Activated effector memory CD4-positive, alpha-beta T cell treated with Interleukin-2 at 50 U/mL for 16 hours (primary cell): ENCODE results near the gene IRAK1BP1.
"Not testable (repeated sequence)": the region's sequence is repeated elsewhere in the genome, so short reads cannot be mapped to it uniquely, and the experiment has no call there.

Experiments
- DNase-seq: peaks from one replicate; pipeline ENCODE4 v3.0.0-alpha.2; 2020

IRAK1BP1 gene, protein sequence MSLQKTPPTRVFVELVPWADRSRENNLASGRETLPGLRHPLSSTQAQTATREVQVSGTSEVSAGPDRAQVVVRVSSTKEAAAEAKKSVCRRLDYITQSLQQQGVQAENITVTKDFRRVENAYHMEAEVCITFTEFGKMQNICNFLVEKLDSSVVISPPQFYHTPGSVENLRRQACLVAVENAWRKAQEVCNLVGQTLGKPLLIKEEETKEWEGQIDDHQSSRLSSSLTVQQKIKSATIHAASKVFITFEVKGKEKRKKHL

DNA sequence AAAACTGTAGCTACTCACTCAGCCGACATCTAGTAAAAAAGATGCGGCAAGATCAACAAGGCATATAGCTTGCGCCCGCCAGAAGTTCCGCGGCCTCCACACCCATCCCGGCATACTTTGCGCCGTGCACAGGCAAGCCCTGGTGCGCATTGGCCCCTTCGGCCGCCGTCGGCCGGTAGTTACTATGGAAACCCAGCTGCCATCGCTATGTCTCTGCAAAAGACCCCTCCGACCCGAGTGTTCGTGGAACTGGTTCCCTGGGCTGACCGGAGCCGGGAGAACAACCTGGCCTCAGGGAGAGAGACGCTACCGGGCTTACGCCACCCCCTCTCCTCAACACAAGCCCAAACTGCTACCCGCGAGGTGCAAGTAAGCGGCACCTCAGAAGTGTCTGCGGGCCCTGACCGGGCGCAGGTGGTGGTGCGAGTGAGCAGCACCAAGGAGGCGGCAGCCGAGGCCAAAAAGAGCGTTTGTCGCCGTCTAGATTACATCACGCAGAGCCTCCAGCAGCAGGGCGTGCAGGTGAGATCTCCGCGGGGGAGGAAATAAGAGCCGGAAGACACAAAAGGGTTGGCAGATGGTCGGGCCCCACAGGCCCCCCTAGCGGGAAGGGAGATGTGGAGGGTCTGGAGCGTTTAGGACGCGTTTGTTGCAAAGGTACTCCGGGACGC lies at the start of gene IRAK1BP1:
Gene IRAK1BP1, plus strand, starts transcription at position 182 of the 671 bp plus-strand sequence. Its CDS starts 26 bp downstream, at position 208.
- DNase-seq, result peak; percentile 70

DNA sequence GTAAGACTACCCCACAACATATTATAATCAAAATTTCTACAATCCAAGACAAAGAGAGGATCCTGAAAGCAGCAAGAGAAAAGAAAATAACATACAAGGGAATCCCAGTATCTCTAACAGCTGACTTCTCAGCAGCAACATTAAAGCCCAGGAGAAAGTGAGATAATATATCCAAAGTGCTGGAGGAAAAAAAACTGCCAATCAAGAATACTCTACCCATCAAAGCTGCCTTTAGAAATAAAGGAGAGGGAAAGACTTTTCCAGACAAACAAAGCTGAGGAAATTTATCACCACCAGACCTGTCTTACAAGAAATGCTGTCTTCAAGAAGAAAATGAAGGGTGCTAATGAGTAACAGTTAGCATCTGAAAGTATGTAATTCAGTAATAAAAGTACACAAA lies 43.3 kb upstream of the IRAK1BP1 start:
- no peak for DNase-seq

DNA sequence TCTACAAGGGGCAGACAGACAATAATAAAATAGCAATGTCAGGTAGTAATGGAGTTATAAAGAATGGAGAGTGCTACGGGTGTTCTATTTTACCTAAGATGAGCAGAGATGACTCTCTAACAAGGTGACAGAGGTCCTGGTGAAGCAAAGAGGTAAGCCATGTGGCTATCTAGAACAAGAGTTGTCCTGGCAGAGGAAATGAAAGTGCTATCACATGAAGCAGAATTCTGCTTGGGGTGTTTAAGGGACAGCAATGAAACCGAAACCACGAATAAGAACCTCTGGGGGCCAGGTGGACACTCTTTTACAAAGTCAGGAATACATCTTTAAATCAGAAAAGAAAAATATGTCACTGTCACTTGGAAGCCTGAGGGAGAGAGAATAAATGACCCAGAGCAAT lies 37.9 kb upstream of the IRAK1BP1 start:
- DNase-seq, result no peak

DNA sequence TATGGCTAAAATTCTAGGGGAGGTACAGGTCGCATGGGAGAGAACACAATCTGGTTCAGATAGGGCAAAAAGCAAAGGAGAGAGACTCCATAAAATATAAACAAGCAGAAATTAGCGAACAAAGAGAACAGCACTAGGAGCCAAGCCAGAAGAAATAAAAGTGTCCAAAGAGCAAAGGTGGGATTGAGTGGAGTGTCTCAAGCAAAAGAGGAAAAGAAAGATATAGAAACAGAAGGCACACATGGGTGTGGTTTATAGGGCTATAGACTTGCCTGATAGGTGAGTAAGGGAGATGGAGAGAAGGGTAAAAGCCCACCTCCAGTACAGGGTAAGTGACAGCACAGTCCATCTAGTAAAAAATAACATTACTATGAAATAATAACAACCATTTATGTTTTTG lies 36.5 kb upstream of the IRAK1BP1 start:
- no peak for DNase-seq

DNA sequence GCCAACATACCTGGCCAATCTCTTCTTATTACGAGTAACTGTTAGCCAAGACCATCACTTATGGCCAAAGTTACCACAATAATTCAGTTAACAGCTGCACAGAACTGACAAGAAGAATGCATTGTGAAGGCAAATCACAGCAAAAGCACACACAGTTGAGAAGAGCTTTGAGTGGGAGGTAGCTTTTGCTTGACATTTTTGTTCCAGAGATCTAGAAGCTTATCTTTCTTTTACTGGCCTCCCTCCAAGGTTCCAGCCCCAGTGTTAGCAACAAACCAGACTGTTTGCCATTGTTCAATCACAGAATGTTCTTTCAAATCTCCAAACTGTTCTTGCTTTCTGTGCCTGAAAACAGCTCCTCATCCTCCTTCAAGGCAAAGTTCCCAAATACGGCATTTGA lies 35.9 kb upstream of the IRAK1BP1 start:
- no peak for DNase-seq

DNA sequence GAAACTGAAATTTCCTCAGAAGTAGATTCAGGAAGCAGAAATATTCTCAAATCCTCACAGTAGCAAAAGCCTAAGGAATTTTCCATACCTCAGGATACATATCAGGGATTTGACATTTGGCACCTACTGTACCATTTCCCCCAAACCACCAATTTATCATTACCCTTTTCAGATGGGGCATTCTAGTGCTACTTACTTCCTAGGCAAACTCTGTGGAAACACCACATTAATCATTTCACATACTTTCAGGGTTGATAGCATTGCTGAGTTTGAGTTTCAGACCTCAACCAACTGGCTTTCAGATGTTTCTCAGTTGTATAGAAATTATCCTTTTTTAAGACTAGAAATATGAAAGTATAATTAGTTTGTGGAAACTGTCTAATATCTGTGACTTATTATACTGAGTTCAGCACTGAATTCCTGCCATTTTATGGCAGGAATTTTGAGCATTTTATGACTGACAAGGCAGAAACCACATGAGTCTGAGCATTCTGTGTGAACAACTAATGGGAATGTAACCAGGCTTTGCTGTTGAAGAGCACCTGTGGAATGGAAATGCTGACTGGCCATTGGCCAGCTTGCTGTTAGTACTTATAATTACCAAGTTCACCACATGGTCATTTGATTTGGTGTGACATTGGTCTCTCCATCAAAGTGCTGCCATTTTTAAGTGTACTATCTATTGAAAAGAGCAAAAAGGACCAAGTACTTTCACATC lies 35.1 kb upstream of the IRAK1BP1 start:
- DNase-seq, result no peak

DNA sequence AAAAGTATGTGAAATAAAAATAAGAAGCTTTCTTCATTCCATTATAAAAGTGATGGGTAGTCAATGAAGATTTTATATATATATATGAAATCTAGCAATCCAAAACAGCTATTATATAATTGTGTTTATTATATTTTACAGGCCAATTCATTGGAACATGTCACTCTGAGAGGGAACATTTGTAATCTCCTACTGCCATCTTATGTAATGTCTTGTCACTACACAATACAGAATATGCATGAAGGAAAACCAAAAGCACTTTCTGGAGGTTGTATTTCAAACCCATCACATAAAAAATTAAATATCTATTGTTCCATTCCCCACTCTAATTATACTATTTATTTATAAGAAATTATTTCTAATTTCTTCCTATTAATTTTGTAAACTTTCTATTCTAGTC lies 31.5 kb upstream of the IRAK1BP1 start:
- no peak for DNase-seq

DNA sequence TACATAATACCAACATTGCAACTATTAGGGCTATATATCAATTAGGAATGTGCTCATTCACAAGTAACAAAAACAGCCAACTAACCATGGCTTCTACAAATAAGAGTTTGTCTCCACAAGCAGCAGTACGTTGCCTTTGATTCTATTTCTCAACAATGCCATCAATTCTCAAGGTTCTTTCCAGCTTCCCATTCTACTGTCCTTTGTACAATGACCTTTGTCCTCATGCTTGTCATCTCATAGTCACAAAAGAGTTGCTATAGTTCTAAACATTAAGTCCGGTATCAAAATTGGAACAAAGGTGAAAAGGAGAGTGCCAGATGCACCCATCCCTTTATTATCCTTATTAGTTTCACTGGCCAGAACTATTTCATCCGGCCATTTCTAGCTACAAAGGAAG lies 30.8 kb upstream of the IRAK1BP1 start:
- no peak for DNase-seq

DNA sequence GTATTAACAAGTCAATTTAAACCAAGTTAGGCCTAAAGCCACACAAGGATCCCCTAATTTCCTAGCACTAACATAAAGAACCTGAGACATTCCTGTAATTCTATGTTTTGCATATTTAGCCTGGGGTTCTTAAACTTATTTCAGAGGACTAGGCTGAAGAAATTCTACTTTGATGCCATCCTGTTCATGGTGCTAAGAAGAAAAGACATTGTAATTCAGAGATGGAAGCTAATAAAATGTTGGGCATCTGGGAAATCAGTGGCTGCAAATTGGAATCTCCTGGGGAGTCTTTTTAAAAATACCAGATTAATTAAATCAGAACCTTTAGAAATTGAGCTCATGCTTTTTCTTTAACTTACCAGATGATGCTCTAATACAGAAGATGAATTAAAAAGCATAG lies 26.2 kb upstream of the IRAK1BP1 start:
- DNase-seq, result no peak

DNA sequence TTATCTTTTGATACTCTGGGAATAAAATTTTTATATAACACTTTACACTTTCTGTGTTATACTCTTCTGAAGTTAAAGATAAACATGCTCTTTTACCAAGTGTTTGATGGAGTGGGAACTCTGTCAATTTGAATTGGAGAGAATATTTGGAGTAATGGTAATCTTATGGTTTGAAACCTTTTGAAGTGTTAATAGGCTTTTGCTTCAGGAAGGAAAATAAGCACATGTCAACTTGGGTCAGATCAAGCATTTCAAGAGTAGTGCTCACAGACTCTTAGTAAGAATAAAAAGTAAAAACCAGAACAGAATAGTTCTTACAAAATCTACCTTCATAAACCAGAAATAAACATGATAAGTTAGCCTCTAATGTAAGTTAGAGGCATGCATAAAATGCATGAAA lies 24.4 kb upstream of the IRAK1BP1 start:
- DNase-seq, result no peak

DNA sequence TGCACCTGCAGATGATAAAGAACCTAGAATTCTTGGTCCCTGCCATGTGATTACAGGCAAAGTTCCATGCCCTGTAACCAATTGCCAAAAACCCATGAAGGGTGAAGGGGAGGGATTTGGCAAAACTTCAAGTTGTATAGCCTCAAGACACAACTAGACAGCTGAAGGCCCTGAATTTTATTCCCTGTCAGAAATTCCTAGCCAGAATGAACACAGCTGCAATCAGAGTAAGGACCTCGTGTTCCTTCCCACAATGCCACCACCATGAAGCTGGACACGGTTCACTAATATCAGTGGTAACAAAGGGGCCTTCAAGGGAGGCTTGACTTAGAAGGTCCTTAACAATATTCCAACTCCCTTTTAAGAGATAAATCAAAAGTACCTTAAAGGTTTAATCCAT lies 22.5 kb upstream of the IRAK1BP1 start:
- no peak for DNase-seq

DNA sequence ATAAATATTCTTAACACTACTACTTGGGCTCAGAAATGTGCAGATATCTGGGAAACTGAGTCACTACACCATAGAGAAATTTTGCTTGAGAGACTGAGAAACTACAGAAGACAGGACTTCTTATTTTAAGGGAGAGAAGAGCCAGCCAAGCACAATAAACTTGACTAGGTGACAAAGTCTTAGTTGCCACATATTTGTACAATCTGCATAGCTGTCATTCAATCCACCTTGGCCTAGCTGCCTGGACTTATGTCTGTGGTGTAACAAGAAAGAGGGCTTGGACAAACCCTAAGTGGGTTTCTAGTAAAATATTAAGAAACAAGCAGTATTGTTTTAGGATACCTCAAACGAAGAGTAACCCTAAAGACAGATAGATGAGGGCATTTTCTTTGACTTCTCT lies 21.8 kb upstream of the IRAK1BP1 start:
- no peak for DNase-seq

DNA sequence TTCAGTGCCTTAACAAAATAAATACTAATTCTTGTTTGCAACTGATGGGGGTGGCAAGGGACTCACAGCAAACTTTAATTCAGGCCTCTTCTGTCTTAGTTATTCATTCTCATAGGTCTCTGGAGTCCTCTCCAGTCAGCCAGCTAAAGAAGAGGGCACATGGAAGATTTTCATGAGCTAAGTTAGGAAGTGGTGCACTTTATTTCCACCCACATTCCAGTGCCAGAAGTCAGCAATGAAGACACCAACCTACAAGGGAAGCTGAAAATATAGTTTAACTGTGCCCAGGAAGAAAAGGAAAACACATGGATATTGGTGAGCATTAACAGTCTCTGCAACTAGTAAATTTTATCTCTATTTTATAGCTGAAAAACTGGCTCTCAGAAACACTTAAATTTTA lies 16.7 kb upstream of the IRAK1BP1 start:
- no peak for DNase-seq

DNA sequence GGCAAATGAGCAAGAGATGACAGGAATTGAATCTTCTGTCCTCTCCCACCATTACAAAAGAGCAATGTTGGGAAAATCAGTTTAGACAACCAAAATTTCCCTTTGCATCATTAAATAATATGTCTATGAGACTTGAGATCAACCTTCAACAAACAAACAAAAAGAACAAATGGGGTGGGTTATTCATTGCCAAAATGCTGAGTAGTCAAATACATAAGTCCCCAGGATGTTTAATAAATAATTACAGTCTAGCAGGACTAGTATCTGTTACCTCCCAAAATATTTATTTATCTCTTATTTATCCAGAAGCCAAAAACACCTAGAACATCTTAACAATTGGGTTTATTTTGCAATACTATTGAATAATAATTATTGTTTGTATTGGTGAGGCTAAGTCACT lies 16.2 kb upstream of the IRAK1BP1 start:
- DNase-seq, result no peak

DNA sequence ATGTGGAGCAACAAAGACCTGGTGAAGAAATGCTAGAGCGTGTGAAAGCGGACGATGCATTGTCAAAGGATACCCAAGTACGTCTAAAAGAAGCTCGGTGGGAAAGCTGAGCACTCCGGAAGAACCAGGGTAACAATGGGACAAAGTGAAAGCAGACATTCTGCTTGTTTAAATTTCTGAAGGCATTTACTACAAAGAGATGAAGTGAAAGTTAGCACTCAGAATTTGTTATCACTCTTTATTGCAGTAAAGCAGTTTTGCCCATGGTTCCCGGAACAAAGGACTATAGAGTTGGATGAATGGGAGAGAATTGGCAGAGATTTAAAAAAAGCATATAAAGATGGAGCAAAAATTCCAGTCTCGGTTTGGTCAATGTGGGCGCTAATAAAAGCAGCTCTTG lies 12.8 kb upstream of the IRAK1BP1 start:
- DNase-seq, result no peak

DNA sequence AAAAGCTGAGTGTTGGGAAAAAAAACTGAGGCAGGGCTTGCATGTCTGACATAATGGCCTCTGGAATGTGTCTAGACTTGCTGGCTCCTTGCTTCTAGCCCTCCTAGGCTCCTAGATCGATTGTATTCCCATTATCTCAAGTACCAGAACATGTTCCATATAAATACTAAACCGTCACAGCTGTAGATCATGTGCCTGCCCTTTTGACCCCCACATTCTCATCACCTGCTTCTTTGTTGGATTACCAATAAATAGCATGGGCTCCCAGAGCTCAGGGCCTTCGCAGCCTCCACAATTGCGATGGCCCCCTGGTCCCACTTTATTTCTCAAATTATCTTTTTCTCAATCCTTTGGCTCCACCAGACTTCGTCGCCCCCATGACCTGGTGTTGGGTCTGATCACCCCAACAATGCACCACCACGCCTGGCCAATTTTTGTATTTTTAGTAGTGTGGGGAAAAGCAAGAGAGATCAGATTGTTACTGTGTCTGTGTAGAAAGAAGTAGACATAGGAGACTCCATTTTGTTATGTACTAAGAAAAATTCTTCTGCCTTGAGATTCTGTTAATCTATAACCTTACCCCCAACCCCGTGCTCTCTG lies 8.9 kb upstream of the IRAK1BP1 start:
- not testable (repeated sequence) for DNase-seq

DNA sequence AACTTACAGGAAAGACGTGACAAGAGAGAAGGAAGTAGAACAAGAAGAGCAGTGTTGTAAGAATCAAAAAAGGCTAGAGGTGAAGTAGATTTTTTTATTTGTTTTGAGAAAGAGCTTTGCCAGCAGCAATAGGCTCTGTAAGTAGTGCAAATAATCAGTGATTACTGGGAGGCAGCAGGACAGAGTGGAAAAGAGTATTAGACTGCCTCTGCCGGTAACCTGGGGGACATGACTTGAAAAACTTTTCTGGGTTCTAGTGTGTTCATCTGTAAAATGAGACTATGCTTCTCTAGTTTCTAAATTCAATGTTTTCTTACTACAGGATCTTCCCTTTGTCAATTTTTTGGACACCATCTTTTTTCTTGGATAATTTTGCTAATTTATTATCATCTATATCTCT lies 5.8 kb upstream of the IRAK1BP1 start:
- DNase-seq, result no peak

DNA sequence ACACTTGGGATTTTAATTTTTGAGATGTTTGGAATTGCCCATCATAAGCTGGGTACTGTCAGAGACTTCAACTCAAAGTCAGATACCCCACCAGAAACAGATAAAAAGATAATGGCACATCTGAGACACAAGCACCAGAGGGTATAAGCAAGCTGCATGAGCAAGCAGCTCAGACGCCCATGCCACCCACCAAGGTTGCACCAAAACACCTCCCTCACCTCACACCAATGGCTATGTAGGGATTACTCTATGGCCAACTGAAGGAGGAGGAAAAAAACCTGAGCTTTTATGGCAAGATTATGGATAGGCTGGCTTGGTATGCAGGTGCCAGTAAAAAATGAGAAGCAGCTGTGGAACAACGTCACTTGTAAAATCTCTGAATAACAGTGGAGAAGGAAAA lies 3.8 kb upstream of the IRAK1BP1 start:
- no peak for DNase-seq

DNA sequence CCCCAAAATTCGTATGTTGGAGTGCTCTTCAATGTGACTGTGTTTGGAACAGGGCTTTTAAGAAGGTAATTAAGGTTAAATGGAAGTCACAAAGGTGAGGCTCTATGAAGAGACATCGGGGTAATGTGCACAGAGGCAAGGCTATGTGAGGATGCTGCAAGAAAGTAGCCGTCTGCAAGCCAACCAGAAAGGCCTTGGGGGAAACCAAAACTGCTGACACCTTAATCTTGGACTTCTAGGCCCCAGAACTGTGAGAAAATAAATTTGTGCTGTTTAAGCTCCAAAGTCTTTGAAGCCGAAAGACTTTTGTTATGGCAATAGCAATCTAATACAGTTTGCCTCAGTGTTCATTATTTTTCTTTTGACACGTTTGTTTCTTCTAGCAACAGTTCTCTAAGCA lies 2.4 kb upstream of the IRAK1BP1 start:
- no peak for DNase-seq

DNA sequence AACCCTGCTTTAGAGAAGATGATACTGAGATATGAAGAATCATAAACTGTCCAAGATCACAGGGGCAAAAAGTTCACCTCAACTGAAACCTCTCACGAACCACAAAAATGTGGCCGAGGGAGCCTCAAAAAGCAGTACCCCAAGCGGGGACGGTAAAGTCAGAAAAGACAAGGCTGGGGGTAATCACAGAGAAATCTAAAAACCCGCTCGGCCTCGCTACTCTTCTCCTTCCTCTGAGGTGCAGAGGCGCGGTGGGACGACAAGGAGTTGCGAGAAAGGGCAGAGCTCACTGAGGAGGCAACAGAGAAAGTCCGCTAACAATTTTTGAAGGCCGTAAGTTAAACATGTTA lies 356 bp upstream of the IRAK1BP1 start:
- no peak for DNase-seq

DNA sequence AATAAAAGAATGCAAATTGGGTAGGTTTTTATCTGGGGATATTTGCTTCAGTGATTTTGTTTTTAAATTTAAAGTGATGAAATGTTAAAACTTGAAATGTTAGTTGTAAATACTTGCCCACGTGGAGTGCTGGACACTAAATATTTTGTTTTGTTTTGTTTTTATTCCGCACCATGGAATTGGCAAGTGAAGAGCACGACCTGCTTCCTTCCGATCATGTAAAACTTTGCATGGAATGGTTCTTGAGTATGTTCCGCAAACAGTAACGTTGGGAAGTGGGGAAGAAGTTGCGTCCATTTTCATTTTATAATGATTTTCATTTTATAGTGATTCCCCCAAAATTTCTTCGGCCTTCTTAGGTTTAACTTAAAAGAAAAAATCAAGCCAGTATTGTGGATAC lies 765 bp downstream of the IRAK1BP1 start:
- DNase-seq, result no peak

DNA sequence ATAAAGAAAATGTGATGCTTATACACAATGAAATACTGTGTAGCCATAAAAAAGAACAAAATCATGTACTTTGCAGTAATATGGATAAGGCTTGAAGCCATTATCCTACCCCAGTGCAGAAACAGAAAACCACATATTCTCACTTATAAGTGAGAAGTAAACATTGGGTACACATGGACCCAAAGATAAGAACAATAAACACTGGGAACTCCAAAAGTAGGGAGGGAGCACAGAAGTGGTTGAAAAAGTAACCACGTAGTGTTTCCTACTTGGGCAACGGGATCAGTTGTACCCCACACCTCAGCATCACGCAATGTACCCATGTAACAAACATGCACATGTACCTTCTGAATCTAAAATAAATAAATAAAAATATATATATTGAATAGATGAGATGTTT lies 8.2 kb downstream of the IRAK1BP1 start:
- DNase-seq, result no peak

DNA sequence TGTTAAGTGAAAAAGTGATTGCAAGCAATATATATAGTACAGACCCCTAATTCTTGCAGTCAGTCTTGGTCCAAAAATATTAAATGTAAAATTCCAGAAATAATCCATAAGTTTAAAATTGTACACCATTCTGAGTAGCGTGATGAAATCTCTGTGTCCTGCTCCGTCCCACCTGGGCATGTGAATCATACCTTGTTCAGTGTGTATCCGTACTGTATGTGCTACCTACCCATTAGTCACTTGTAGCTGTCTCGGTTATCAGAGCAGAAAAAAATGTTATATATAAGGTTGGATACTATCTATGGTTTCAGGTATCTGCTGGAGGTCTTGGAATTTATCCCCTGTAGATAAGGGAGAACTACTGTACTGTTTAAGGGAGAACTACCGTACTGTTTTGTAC lies 16.3 kb downstream of the IRAK1BP1 start:
- no peak for DNase-seq

DNA sequence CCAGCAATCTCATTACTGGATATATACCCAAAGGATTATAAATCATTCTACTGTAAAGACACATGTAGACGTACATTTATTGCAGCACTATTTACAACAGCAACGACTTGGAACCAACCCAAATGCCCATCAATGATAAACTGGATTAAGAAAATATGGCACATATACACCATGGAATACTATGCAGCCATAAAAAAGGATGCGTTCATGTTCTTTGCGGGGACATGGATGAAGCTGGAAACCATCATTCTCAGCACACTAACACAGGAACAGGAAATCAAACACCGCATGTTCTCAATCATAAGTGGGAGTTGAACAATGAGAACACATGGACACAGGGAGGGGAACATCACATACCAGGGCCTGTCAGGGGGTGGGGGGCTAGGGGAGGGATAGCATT lies 22.6 kb downstream of the IRAK1BP1 start:
- not testable (repeated sequence) for DNase-seq
